SJCRH30 (cell line): Measurements from ENCODE around the gene YWHAB. TPM values are rescaled to one million over a fixed set of nuclear protein-coding genes. Genes with fewer than 3 reads are reported as not detected.

ENCODE experiments used
- DNase-seq, 2 experiments: peaks; one replicate each; pipeline ENCODE4 v3.0.0-alpha.2; 2015 to 2020
- H3K27ac ChIP-seq: fragments of 250-450 bp; sonication (Bioruptor Pico); 2 replicates; pipeline ENCODE4 v1.5.1; 2020; ENCODE audit warnings: mild to moderate bottlenecking, moderate library complexity
- H3K27me3 ChIP-seq: fragments of 250-450 bp; sonication (Bioruptor Pico); 2 replicates; pipeline ENCODE4 v1.5.1; 2020; ENCODE audit warnings: mild to moderate bottlenecking, moderate library complexity
- H3K36me3 ChIP-seq: fragments of 250-450 bp; sonication (Bioruptor Pico); 2 replicates; pipeline ENCODE4 v1.5.1; 2020; ENCODE audit warnings: mild to moderate bottlenecking, moderate library complexity
- H3K4me1 ChIP-seq: fragments of 250-450 bp; sonication (Bioruptor Pico); 2 replicates; pipeline ENCODE4 v1.5.1; 2020; ENCODE audit warnings: mild to moderate bottlenecking, moderate library complexity
- H3K4me3 ChIP-seq: fragments of 250-450 bp; sonication (Bioruptor Pico); 2 replicates; pipeline ENCODE4 v1.5.1; 2020; ENCODE audit warnings: mild to moderate bottlenecking, moderate library complexity
- H3K9me3 ChIP-seq: fragments of 250-450 bp; sonication (Bioruptor Pico); replicated peaks from 2 replicates; pipeline ENCODE4 v1.5.1; 2020; ENCODE audit warnings: mild to moderate bottlenecking, moderate library complexity
- total RNA-seq: library from RNA; depleted of rRNA; stranded (reverse); fragments of >200 nt; shearing (Covaris generic); gene quantifications from 2 replicates; pipeline ENCODE4 v1.2.3, GENCODE V29; 2014; rRNA removed

The YWHAB gene
- total RNA-seq, 1 experiment from 2014 or later = 151 TPM

DNA sequence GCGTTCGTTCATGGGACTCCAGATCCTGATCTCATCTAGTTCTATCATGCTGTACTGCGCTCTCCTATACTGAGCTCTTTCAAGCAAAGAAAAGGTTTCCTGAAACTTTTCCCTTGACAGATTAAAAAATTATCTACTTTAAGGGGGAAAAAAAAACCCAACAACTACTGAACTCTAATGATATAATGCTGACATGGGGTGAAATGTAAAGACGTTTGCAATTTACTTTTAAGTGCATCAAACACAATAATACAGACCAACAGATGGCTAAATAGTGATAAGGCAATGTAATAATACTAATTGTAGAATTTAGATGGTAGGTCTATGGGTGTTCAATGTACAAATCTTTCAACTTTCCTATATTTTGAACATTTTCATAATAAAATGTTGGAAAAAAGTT, 58.3 kb downstream of the YWHAB start:
- H3K4me3 ChIP-seq = no peak overlapping the region
- no peak overlapping the region for H3K27ac ChIP-seq
- H3K4me1 ChIP-seq = no peaks in the 10 kb centered on the region
- H3K36me3 ChIP-seq = peaks cover 73% of the 10 kb centered on the region
- no peak for DNase-seq
- H3K9me3 ChIP-seq = no peaks in the 10 kb centered on the region
- no peaks in the 10 kb centered on the region for H3K27me3 ChIP-seq

DNA sequence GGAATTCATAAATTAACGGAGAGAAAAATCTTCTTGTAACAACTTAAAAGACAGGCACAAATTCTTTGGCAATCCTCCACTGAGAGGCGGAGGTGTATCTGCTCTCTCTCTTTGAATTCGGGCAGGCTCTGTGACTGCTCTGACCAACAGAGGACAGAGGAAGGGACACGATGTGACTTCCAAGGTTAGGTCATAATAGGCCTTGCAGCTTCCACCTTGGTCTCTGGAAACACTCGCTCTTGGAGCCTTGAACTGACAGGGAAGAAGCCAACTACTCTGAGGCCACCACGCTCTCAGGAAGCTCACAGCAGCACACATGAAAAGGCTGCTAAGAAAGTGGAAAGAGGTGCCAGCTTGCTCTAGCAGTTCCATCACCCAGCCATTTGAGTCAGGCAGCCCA, 59.8 kb downstream of the YWHAB start:
- H3K36me3 ChIP-seq = peaks cover 85% of the 10 kb centered on the region
- no peak overlapping the region for H3K4me3 ChIP-seq
- no peak overlapping the region for H3K27ac ChIP-seq
- no peaks in the 10 kb centered on the region for H3K4me1 ChIP-seq
- H3K9me3 ChIP-seq = no peaks in the 10 kb centered on the region
- no peak for DNase-seq
- H3K27me3 ChIP-seq = no peaks in the 10 kb centered on the region

DNA sequence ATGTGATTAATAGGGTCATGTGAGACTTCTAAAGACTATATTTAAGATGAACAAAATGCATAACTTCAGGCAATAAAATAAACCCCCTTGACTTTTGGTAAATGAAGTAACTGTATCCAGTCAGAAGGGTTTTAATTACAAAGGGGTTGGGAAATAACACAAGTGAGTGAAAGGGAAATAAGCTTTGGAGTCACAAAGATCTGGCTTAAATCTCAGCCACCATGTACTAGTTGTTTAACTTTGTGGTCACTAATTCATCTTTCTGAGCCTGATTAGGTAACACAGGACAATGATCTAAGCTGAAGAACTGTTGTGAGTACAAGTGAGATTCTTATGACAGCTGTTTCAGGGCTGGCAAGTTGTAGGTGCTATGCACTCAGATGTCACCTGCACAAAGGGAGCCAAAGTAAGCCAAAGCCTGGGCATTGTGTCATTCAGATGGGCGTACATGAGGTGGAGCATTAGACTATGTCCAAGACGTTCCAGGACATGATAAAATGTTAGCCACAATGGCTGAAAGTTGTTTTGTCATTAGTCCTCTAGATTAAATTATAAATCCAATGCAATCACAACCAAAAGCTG, 60.9 kb downstream of the YWHAB start:
- DNase-seq = no peak
- no peaks in the 10 kb centered on the region for H3K4me1 ChIP-seq
- no peaks in the 10 kb centered on the region for H3K9me3 ChIP-seq
- no peak overlapping the region for H3K27ac ChIP-seq
- no peak overlapping the region for H3K4me3 ChIP-seq
- peaks cover 86% of the 10 kb centered on the region for H3K36me3 ChIP-seq
- H3K27me3 ChIP-seq = no peaks in the 10 kb centered on the region

DNA sequence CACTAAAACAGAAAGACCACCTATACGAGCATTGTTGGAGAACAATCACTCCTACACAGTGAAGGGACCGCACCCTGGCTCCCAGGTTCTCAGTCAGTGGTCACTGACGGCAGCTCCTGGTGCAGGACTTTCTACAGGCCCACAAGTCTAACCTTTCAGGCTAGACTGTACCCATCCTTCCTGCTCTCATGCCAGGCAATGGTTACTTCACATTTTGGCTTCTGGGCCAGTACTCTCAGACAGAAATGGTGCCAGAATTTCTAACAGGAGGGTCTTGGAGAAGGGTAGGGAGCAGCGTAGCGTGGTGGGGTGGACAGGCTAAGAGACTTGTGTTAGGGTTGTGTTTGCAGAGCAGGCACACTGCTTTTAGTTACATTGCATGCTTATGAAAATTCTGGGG, 62.6 kb downstream of the YWHAB start:
- Histone ChIP-seq H3K4me3 (no peak overlapping the region), H3K27me3 (no peaks in the 10 kb centered on the region), H3K27ac (no peak overlapping the region), H3K4me1 (no peaks in the 10 kb centered on the region), H3K36me3 (peaks cover 88% of the 10 kb centered on the region), H3K9me3 (no peaks in the 10 kb centered on the region)
- DNase-seq = no peak

DNA sequence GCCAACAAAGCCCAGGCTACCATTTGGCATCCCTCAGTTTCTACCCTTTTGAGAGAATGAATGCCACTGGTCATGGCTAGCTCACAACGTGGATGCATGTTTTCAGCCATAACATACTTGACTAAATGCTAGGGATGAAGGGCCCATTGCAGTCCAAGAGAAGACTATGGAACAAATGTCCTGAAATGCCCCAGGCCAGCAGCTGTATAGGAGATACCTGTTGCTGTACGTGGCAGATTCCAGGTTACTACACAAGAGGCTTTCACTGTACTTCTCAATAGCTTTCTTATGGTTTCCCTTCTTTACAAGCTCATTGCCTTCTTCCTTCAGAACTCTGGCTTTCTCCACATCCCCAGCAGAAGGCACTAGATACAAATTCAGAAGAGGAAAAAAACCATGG, 63.0 kb downstream of the YWHAB start:
- Histone ChIP-seq H3K36me3 (peaks cover 89% of the 10 kb centered on the region), H3K4me1 (no peaks in the 10 kb centered on the region), H3K4me3 (no peak overlapping the region), H3K27me3 (no peaks in the 10 kb centered on the region), H3K9me3 (no peaks in the 10 kb centered on the region), H3K27ac (no peak overlapping the region)
- DNase-seq = no peak

DNA sequence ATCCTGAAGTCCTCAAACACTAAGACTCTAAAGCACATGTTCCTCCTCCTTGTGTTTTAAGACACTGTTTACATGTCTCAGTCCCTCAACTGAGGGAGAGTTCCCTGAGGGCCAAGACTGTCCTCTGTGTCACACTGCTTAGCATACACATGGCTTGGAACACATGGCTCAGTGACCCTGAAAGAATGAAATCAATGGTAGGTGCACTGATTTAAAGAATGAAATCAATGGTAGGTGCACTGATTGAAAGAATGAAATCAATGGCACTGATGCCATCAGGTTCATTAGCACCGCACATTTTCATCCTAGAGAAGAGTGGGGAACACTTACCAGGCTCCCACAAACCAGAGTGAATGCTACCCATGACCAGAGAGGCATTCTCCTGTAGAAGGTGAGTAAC, 64.9 kb downstream of the YWHAB start:
- Histone ChIP-seq H3K27me3 (no peaks in the 10 kb centered on the region), H3K36me3 (peaks cover 93% of the 10 kb centered on the region), H3K4me3 (no peak overlapping the region), H3K27ac (no peak overlapping the region), H3K4me1 (no peaks in the 10 kb centered on the region), H3K9me3 (no peaks in the 10 kb centered on the region)
- no peak for DNase-seq

DNA sequence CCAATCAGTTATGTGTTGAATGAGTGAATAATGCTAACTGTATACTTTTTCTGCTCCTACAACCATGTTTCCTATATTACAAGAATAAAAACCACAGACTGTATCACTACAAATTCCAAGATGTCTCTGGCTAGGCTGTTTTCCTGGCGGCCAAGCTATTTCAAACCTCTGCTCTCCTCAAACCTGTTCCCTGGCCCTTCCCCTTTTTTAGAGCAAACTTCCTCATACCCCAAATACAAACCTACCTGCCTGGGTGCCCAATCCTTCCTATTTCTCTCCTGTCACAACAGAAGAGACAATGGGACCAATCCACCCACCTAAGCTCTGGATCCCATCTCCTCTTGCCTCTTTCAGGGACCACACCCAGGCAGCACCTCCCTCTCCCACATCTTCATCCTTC, 67.2 kb downstream of the YWHAB start:
- Histone ChIP-seq H3K36me3 (peaks cover 83% of the 10 kb centered on the region), H3K27me3 (no peaks in the 10 kb centered on the region), H3K27ac (no peak overlapping the region), H3K9me3 (no peaks in the 10 kb centered on the region), H3K4me1 (no peaks in the 10 kb centered on the region), H3K4me3 (no peak overlapping the region)
- no peak for DNase-seq

DNA sequence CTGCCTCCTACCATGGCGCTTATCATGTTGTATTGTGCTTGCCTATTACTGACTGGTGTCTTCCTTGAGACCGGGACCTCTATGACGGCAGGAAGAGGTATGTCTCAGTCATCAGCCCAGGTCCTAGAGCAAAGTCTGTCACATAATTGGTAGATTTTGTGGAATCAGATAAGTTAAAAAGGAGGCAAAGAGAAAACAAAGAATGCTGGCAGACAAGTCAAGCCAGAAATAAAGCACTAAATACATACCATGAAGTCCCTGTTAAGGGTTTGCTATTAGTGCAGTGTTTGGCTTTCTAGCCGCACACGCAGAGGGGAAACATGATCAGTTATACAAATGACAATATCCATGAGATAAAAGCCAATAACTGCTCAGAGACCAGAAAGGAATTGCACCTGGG, 68.7 kb downstream of the YWHAB start:
- Histone ChIP-seq H3K4me3 (no peak overlapping the region), H3K4me1 (no peaks in the 10 kb centered on the region), H3K27ac (no peak overlapping the region), H3K27me3 (no peaks in the 10 kb centered on the region), H3K36me3 (peaks cover 76% of the 10 kb centered on the region), H3K9me3 (no peaks in the 10 kb centered on the region)
- no peak for DNase-seq

DNA sequence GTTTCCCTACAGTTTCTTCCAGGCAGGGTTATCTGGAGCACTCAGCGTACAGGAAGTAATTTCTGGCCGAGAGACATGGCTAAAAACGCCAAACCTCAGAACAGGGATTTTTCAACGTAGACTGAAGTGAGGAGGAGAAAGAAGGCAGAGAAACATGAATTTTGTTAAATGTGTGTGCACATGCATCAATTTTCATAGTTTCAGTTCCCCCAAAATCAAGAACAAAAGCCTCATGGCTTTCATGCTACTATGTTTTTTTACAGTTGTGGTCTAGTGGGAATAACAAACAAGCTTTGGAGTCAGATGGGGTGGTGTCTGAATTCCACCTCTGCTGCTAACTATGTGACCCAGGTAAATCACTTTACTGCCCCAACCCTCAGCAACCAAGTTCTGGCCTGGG, 69.8 kb downstream of the YWHAB start:
- H3K4me1 ChIP-seq = no peaks in the 10 kb centered on the region
- no peak for DNase-seq
- H3K36me3 ChIP-seq = peaks cover 68% of the 10 kb centered on the region
- no peaks in the 10 kb centered on the region for H3K27me3 ChIP-seq
- no peak overlapping the region for H3K27ac ChIP-seq
- H3K9me3 ChIP-seq = no peaks in the 10 kb centered on the region
- no peak overlapping the region for H3K4me3 ChIP-seq

DNA sequence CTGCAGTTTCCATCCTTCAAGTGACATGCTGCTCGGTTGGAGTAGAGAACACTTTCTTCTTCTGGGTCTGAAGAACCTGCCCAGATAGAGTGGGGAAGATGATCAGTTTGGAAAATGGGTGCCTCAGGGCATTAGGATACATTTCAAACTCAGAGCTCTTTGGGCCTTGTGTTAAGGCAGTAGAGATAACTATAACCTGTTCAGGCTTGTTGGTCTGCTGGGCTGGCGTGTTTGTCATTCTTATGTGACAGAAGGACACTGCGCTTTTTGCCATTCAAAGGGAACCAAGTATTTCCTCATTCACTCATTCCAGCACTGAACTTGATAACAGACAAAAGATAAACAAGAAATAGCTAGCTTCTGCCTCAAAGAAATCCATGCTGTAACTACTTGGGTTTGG, 70.9 kb downstream of the YWHAB start:
- peaks cover 60% of the 10 kb centered on the region for H3K36me3 ChIP-seq
- H3K4me3 ChIP-seq = no peak overlapping the region
- no peaks in the 10 kb centered on the region for H3K9me3 ChIP-seq
- no peak overlapping the region for H3K27ac ChIP-seq
- no peak for DNase-seq
- H3K27me3 ChIP-seq = no peaks in the 10 kb centered on the region
- peaks cover 6% of the 10 kb centered on the region for H3K4me1 ChIP-seq

Other genes with a start within 250 kb of the YWHAB start
- 17.9 and 19.0 TPM in 2 replicates for gene ADA, start 234.0 kb upstream of the YWHAB start, total RNA-seq
- not detected in 2 replicates for gene CCN5, start 170.3 kb upstream of the YWHAB start, total RNA-seq
- gene KCNK15, start 139.8 kb upstream of the YWHAB start, total RNA-seq = not detected in 2 replicates
- gene RIMS4, start 75.2 kb upstream of the YWHAB start, total RNA-seq = not detected in 2 replicates
- 9.3 and 15.9 TPM in 2 replicates for gene PABPC1L, start 24.4 kb downstream of the YWHAB start, total RNA-seq
- 43.4 and 43.5 TPM in 2 replicates for gene TOMM34, start 74.7 kb downstream of the YWHAB start, total RNA-seq
- 43.2 and 49.2 TPM in 2 replicates for gene STK4, start 80.8 kb downstream of the YWHAB start, total RNA-seq
- gene KCNS1, start 215.4 kb downstream of the YWHAB start, total RNA-seq = not detected in 2 replicates
- gene WFDC5, start 229.5 kb downstream of the YWHAB start, total RNA-seq = not detected in 2 replicates
- gene WFDC12, start 238.8 kb downstream of the YWHAB start, total RNA-seq = not detected in 2 replicates